ENCODE results near the gene HAND2. TPM values are rescaled to one million over a fixed set of nuclear protein-coding genes. Genes with fewer than 3 reads are reported as not detected.

The HAND2 gene
- polyA plus RNA-seq, 3 donors from 2014 or later = not detected

- Mint-ChIP-seq H3K27me3 (ENCODE audit: low read depth in 3 of 3) (peaks cover 36 to 64% (median 46%) of the 10 kb centered on the region in 3 donors), H3K9me3 (peaks cover 0 to 33% (median 5%) of the 10 kb centered on the region in 6 donors), H3K36me3 (peaks cover 0 to 5% (median 0%) of the 10 kb centered on the region in 3 donors), H3K4me1 (peaks cover 38 to 40% of the 10 kb centered on the region in 2 donors), H3K27ac (no peak overlapping the region), H3K4me3 (peak overlapping the region; percentile 76 to 81 (median 77))
- DNase-seq = no peak
These were observed 20.7 kb downstream of the HAND2 start for GRCh38 chr4:173509036-173510001.

DNA sequence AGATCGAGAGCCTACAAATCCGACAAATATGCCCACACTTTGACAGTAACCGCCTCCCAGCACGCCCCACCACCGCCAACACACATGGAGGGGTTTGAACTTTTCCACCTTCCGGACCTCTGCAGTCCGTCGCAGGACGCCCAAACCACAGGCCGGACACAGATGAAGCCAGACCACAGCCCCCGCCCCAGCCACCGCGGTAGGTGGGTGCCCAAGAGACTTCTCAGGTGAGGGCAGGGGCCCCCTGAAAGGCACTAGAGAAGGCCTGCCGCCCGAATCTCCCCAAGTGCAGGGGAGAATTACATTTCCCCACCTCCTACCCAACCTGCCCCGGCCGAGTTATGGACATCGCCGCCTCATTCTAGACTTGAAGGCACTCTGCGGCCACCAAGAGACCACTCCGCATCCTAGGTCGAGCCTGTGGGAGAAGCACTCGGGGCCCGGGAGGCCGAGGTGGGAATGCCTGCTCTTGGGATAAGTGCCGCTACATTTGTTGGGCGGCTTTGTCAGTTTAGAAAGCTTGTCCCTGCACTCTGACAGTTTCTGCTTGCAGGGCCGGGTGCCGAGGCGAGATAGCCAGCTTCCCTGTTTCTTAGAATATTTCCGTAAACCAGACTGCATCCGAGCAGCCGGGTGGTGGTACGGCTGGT lies 21.5 kb downstream of the HAND2 start:
- peaks cover 38 to 40% of the 10 kb centered on the region in 2 donors for H3K4me1 Mint-ChIP-seq
- H3K9me3 Mint-ChIP-seq = peaks cover 0 to 37% (median 6%) of the 10 kb centered on the region in 6 donors
- peaks cover 0 to 5% (median 0%) of the 10 kb centered on the region in 3 donors for H3K36me3 Mint-ChIP-seq
- DNase-seq = no peak
- H3K27me3 Mint-ChIP-seq (ENCODE audit: low read depth in 3 of 3) = peaks cover 40 to 66% (median 42%) of the 10 kb centered on the region in 3 donors
- H3K4me3 Mint-ChIP-seq = peak overlapping the region; percentile 76 to 81 (median 77)
- H3K27ac Mint-ChIP-seq = no peak overlapping the region

- Mint-ChIP-seq H3K9me3 (peaks cover 0 to 37% (median 7%) of the 10 kb centered on the region in 6 donors), H3K4me3 (peak overlapping the region; percentile 74 to 81 (median 77)), H3K36me3 (peaks cover 0 to 5% (median 0%) of the 10 kb centered on the region in 3 donors), H3K27ac (no peak overlapping the region), H3K4me1 (peaks cover 38 to 40% of the 10 kb centered on the region in 2 donors), H3K27me3 (ENCODE audit: low read depth in 3 of 3) (peaks cover 42 to 69% (median 42%) of the 10 kb centered on the region in 3 donors)
- DNase-seq = no peak
These were observed 22.3 kb downstream of the HAND2 start for GRCh38 chr4:173507471-173508385.

GRCh38 chr4:173506597-173507211 lies 23.3 kb downstream of the HAND2 start:
- Mint-ChIP-seq H3K36me3 (peaks cover 0 to 6% (median 0%) of the 10 kb centered on the region in 3 donors), H3K4me1 (peaks cover 38 to 42% of the 10 kb centered on the region in 2 donors), H3K9me3 (peaks cover 0 to 39% (median 7%) of the 10 kb centered on the region in 6 donors)

DNA sequence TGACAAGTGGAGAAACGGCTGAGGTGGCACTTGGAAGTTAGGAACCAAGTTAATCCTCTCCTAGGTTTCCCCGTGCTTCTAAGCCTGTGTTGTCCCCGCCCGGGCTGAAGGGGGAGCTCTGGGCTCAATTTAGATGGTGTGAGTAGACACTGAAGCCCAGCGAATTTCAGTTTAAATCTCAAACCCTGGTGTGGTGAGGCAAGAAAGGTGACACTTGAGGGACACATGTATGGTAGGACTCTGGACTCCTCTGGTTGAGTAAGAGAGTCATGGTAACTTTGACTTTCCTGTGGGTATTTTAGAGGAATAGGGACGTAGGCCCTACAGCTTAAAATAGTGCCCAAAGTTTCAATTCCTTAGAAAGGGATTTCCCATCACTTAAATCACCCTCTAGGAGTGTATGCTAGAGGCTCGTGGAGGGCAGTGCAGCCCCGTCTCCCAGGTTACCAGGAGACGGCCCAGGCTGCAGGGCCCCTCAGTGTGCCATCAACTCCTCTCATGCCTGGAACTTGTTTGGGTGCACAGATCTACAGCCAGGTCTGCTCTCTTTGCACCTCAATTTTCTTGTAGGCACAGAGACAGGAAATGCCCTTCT lies 24.0 kb downstream of the HAND2 start:
- Mint-ChIP-seq H3K9me3 (peaks cover 0 to 46% (median 8%) of the 10 kb centered on the region in 6 donors), H3K36me3 (peaks cover 0 to 9% (median 0%) of the 10 kb centered on the region in 3 donors), H3K27ac (no peak overlapping the region), H3K27me3 (ENCODE audit: low read depth in 3 of 3) (peaks cover 46 to 64% (median 48%) of the 10 kb centered on the region in 3 donors), H3K4me3 (peak overlapping the region; percentile 74 to 81 (median 77)), H3K4me1 (peaks cover 43 to 48% of the 10 kb centered on the region in 2 donors)
- no peak for DNase-seq

More at GRCh38 chr4:173506597-173507211, 23.3 kb downstream of the HAND2 start:
- H3K27ac Mint-ChIP-seq = peak overlapping the region in 1 of 6 donors; percentile 55
- no peak for DNase-seq
- H3K4me3 Mint-ChIP-seq = peak overlapping the region; percentile 74 to 81 (median 77)
- peaks cover 44 to 65% (median 48%) of the 10 kb centered on the region in 3 donors for H3K27me3 Mint-ChIP-seq (ENCODE audit: low read depth in 3 of 3)

DNA sequence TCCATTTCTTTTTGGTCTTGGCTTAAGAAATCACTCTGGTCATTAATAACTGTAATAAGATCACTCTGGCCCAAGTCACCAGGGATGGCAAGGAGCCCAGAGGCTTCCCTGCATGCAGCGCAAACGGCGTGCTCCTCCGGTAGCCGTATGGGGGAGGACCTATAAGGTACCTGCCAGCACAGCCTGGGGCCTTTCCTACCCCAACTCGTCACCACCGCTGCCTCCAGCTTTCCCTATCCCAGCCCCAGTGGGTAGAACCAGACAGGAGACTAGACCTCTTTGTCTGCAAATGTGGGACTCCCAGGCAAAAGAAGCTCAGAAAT lies 25.9 kb downstream of the HAND2 start:
- Mint-ChIP-seq H3K4me3 (no peak overlapping the region), H3K27me3 (ENCODE audit: low read depth in 3 of 3) (peaks cover 44 to 56% (median 47%) of the 10 kb centered on the region in 3 donors), H3K36me3 (peaks cover 3 to 12% (median 4%) of the 10 kb centered on the region in 3 donors), H3K4me1 (peaks cover 44 to 57% of the 10 kb centered on the region in 2 donors), H3K27ac (no peak overlapping the region), H3K9me3 (peaks cover 4 to 48% (median 10%) of the 10 kb centered on the region in 6 donors)
- no peak for DNase-seq

- H3K27ac Mint-ChIP-seq = no peak overlapping the region
- H3K4me3 Mint-ChIP-seq = no peak overlapping the region
- H3K9me3 Mint-ChIP-seq = peaks cover 4 to 48% (median 9%) of the 10 kb centered on the region in 6 donors
- H3K4me1 Mint-ChIP-seq = peaks cover 39 to 51% of the 10 kb centered on the region in 2 donors
- no peak for DNase-seq
- peaks cover 43 to 52% (median 48%) of the 10 kb centered on the region in 3 donors for H3K27me3 Mint-ChIP-seq (ENCODE audit: low read depth in 3 of 3)
- H3K36me3 Mint-ChIP-seq = peaks cover 3 to 12% (median 4%) of the 10 kb centered on the region in 3 donors
These were observed 26.5 kb downstream of the HAND2 start for GRCh38 chr4:173503330-173504180.

DNA sequence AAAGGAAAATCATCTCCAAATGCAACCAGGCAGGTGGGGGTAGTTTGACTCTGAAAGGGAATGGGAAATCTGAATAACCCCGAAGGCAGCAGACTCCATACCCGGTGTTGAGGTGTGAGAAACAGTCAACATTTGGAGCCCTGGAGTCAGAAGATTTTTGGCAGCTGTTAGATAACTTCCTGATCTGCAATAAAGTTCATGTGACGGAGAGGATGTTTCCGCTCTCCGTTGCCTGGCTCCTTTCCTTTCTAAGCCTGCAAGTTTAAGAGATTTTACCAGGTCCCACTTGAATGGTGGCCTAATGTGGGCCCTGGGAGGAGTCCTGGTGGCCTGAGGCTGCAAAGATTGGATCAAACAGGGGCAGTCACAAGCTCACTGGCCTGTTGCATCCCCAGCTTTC lies 27.7 kb downstream of the HAND2 start:
- H3K9me3 Mint-ChIP-seq = peaks cover 4 to 38% (median 8%) of the 10 kb centered on the region in 6 donors
- no peak overlapping the region for H3K4me3 Mint-ChIP-seq
- H3K4me1 Mint-ChIP-seq = peaks cover 26 to 38% of the 10 kb centered on the region in 2 donors
- DNase-seq = no peak
- peaks cover 3 to 12% (median 4%) of the 10 kb centered on the region in 3 donors for H3K36me3 Mint-ChIP-seq
- peaks cover 39 to 47% (median 41%) of the 10 kb centered on the region in 3 donors for H3K27me3 Mint-ChIP-seq (ENCODE audit: low read depth in 3 of 3)
- no peak overlapping the region for H3K27ac Mint-ChIP-seq

GRCh38 chr4:173501592-173502150 lies 28.4 kb downstream of the HAND2 start:
- no peak for DNase-seq
- Mint-ChIP-seq H3K9me3 (peaks cover 4 to 37% (median 8%) of the 10 kb centered on the region in 6 donors), H3K36me3 (peaks cover 3 to 12% (median 4%) of the 10 kb centered on the region in 3 donors), H3K4me3 (peak overlapping the region; percentile 43 to 78 (median 69)), H3K27me3 (ENCODE audit: low read depth in 3 of 3) (peaks cover 35 to 44% (median 42%) of the 10 kb centered on the region in 3 donors), H3K27ac (no peak overlapping the region), H3K4me1 (peaks cover 21 to 32% of the 10 kb centered on the region in 2 donors)

GRCh38 chr4:173500841-173501591 lies 29.0 kb downstream of the HAND2 start:
- peaks cover 3 to 12% (median 4%) of the 10 kb centered on the region in 3 donors for H3K36me3 Mint-ChIP-seq
- peak overlapping the region; percentile 64 to 78 (median 69) for H3K4me3 Mint-ChIP-seq
- H3K9me3 Mint-ChIP-seq = peaks cover 4 to 37% (median 8%) of the 10 kb centered on the region in 6 donors
- H3K4me1 Mint-ChIP-seq = peaks cover 15 to 26% of the 10 kb centered on the region in 2 donors
- H3K27ac Mint-ChIP-seq = no peak overlapping the region
- H3K27me3 Mint-ChIP-seq (ENCODE audit: low read depth in 3 of 3) = peaks cover 34 to 43% (median 38%) of the 10 kb centered on the region in 3 donors
- no peak for DNase-seq

Measured in immature natural killer cell (primary cell).